IPS-NIHi11 (cell line): ENCODE measurements around the gene PPIP5K1.
A peak's percentile ranks its signal among the peaks of the same experiment; 100 is the strongest.

Source experiments
- DNase-seq: peaks from one replicate; pipeline ENCODE4 v3.0.0; 2012; ENCODE audit warnings: mixed read lengths, low spot score

The PPIP5K1 gene

GRCh38 chr15:43517354-43518196 is 72.4 kb downstream of the PPIP5K1 start, which contains the start of gene MAP1A:
Gene MAP1A, plus strand, starts transcription at chr15:43517608. Its CDS starts 3,866 bp downstream, at chr15:43521474.
- peak; percentile 75 for DNase-seq

GRCh38 chr15:43516801-43517353 is 73.1 kb downstream of the PPIP5K1 start:
- no peak for DNase-seq

GRCh38 chr15:43516185-43516584 is 73.8 kb downstream of the PPIP5K1 start:
- no peak for DNase-seq

- DNase-seq: no peak
Observed at GRCh38 chr15:43515741-43516140, 74.3 kb downstream of the PPIP5K1 start.

GRCh38 chr15:43514241-43515057 is 75.6 kb downstream of the PPIP5K1 start:
- DNase-seq: no peak

- no peak for DNase-seq
Observed at GRCh38 chr15:43513550-43513949, 76.5 kb downstream of the PPIP5K1 start.

GRCh38 chr15:43511012-43511885 is 78.8 kb downstream of the PPIP5K1 start:
- no peak for DNase-seq

- DNase-seq: peak; percentile 96
Observed at GRCh38 chr15:43510200-43511011, 79.6 kb downstream of the PPIP5K1 start.

GRCh38 chr15:43509660-43510199 is 80.3 kb downstream of the PPIP5K1 start:
- DNase-seq: no peak

- DNase-seq: no peak
Observed at GRCh38 chr15:43508991-43509659, 80.9 kb downstream of the PPIP5K1 start.

- DNase-seq: no peak
Observed at GRCh38 chr15:43508421-43508820, 81.6 kb downstream of the PPIP5K1 start.

- DNase-seq: no peak
Observed at GRCh38 chr15:43505738-43506137, 84.3 kb downstream of the PPIP5K1 start.

- DNase-seq: no peak
Observed at GRCh38 chr15:43499635-43500034, 90.4 kb downstream of the PPIP5K1 start.

GRCh38 chr15:43498990-43499389 is 91.0 kb downstream of the PPIP5K1 start:
- no peak for DNase-seq

GRCh38 chr15:43493703-43494472 is 96.1 kb downstream of the PPIP5K1 start:
- no peak for DNase-seq

- DNase-seq: peak; percentile 99
Observed at GRCh38 chr15:43492673-43493601, 97.1 kb downstream of the PPIP5K1 start, which contains the start of gene TP53BP1. Gene TP53BP1, minus strand, starts transcription at chr15:43493156. Its CDS starts 113 bp downstream, at chr15:43493043.

- DNase-seq: peak; percentile 35
Observed at GRCh38 chr15:43492266-43492665, 97.7 kb downstream of the PPIP5K1 start.

- no peak for DNase-seq
Observed at GRCh38 chr15:43489191-43489590, 100.8 kb downstream of the PPIP5K1 start.
